Measurements from ENCODE around the gene HMGXB3.

GRCh38 chr5:150055326-150056074 lies 55.0 kb downstream of the HMGXB3 start:
- TF ChIP-seq POLR2AphosphoS5 (IDR thresholded peaks at IDR 0.05; ENCODE audit: low read depth), result no peak; the same call in 1 of the 2 replicates
- TF ChIP-seq CTCF (IDR thresholded peaks at IDR 0.05; ENCODE audit: insufficient read depth, low read length), result no peak
- no peak for TF ChIP-seq REST (IDR thresholded peaks at IDR 0.05; ENCODE audit: insufficient replicate concordance, low read depth)
- TF ChIP-seq GABPA (IDR thresholded peaks at IDR 0.05; ENCODE audit: low read depth), result no peak
- no peak for TF ChIP-seq SPI1 (IDR thresholded peaks at IDR 0.05; ENCODE audit: borderline replicate concordance, low read depth)

All from HL-60 (cell line).